Fibroblast of skin of right quadriceps (primary cell): ENCODE data around the gene BRCA1.
"Not testable (repeated sequence)": the region's sequence is repeated elsewhere in the genome, so short reads cannot be mapped to it uniquely, and the experiment has no call there.

ENCODE experiments used
- DNase-seq: peaks from one replicate; pipeline ENCODE4 v3.0.0-alpha.2; 2013

BRCA1 gene

DNA sequence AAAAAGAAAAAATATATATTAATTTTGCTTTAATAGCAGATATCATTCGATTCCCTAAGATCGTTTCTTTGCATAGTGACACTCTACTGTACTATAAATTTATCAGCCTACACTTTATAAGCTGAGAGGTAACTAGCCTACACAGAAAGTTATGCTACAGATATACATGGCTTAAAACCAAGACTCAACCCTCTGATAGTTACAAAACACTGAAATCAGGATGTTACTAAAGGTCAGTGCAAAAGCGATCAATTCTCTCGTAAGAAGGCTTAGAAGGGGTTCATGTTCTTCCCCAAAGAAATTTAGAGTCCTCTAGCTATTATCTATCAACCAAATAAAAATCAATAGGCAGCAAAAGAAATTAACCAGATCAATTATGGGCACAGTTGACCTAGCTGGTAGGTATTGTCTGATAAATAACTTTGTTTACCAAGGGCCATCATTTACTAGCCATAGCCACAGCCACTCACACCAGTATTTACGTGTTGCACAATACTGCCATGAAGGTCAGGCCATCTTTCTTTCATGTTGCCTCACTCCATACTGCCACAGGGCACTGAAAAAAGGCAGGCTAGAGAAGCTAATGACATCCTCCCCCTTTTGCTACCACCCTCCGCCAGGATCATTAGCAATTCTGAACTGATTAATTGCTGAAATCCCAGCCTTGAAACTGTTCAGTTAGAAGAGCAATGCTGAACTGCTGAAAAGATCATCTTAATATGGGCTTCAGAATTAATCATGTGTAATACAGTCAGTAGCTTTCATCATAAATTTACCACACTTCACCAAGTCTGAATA lies 56.4 kb downstream of the BRCA1 start:
- no peak for DNase-seq

DNA sequence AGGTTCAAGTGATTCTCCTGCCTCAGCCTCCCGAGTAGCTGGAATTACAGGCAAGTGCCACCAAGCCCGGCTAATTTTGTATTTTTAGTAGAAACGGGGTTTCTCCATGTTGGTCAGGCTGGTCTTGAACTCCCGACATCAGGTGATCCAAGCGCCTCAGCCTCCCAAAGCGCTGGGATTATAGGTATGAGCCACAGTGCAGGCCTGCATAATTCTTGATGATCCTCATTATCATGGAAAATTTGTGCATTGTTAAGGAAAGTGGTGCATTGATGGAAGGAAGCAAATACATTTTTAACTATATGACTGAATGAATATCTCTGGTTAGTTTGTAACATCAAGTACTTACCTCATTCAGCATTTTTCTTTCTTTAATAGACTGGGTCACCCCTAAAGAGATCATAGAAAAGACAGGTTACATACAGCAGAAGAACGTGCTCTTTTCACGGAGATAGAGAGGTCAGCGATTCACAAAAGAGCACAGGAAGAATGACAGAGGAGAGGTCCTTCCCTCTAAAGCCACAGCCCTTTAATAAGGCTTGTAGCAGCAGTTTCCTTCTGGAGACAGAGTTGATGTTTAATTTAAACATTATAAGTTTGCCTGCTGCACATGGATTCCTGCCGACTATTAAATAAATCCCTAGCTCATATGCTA lies 62.1 kb downstream of the BRCA1 start:
- DNase-seq: no peak

DNA sequence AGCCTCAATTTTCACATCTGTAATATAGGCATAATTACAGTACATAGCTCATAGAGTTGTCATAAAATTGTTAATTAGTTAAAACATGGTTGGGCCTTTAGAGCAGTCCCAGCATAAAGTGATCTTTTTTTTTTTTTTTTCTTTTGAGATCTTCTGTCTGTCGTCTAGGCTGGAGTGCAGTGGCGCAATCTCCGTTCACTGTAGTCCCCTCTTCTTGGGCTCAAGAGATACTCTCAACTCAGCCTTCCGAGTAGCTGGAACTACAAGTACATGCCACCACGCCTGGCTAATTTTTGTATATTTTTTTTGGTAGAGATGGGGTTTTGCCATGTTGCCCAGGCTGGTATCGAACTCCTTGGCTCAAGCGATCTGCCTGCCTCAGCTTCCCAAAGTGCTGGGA lies 69.1 kb downstream of the BRCA1 start:
- DNase-seq: no peak

DNA sequence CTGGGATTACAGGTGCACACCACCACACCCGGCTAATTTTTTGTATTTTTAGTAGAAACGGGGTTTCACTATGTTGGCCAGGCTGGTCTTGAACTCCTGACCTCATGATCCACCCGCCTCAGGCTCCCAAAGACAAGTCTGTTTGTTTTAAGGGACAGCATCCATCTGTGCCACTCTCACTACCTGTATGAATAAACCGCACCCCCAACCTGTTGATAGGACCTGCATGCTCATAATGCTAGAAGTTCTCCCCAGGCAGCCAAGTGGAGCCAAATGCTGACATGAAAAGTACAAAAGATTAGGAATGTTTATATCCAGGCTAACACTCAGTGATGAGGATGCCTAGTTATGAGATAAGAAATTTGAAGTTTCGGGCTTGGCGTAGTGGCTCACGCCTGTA lies 72.2 kb downstream of the BRCA1 start:
- not testable (repeated sequence) for DNase-seq

DNA sequence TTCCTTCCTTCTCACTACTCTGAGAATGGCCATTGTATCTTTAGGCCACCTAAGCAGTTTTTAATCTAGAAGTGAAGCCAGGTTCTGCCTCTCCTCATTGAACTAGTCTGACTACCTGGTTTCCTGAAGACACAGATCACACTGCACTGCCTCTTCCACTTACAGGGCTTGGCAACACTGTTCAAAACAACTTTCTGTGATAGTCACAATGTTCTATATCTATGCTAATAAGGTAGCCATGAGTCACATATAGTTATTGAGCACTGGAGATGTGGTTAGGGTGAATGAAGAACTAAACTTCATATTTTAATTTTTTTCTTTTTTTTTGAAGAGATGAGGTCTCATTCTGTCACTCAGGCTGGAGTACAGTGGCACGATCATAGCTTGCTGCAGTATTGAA lies 73.2 kb downstream of the BRCA1 start:
- no peak for DNase-seq

DNA sequence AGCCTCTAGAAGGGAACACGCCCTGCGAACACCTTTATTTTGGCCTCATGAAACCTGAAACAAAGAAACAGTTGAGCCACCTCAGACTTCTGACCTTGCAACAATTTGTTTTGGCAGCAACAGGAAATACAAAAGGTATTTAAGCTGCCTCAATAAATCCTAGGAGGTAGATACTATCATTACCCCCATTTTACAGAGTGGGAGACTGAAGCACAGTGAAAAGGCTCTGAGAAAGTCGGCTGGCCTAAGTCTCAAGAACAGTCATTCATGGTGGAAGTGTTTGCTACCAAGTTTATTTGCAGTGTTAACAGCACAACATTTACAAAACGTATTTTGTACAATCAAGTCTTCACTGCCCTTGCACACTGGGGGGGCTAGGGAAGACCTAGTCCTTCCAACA lies 81.1 kb downstream of the BRCA1 start:
- no peak for DNase-seq

DNA sequence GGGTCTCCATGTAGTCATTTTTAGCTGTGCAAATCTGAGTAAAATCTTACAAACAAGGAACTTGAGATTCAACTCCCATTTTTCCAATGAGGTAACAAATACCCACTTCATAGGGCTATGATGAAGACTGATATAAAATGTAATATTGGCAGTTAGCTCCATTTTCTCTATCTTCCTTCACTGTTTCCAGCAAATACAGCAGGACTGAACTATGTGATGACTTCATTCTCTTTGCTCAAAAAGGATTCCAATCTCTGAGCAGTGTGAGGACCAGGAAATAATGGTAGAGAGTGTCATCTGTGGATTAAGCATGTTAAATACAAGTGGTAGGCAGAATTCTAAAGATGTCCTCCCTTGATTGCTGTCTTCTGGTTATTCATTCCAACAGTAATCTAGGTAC lies 81.9 kb downstream of the BRCA1 start:
- no peak for DNase-seq

DNA sequence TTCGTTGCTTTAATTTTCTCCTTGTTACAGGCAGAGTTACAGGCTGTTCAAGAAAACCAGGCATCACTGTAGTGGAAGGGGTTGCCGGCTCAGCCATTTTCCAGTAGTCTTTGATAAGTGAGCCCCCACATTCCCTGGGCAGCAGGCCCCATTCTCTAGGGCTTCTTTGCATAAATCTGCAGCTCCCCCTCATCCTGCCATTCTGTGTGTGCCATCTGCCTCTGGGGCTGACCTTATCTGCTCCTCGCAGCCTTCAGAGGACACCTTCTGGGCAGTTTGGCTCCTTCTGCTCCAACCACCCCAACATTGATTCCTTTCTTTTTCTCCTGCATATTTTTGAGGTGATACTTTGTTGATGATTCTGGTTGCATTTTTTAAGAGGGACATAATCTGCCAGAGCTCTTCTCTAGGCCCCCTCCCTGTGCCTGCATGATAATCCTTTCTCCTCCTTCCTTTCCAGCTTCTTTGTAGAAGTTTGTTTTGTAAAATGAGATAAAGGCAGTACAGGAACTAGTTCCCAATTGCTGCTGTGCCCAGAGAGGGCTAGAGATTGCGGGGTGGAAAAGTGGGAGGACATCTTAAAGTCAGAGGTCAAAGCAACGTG lies 83.0 kb downstream of the BRCA1 start:
- no peak for DNase-seq

DNA sequence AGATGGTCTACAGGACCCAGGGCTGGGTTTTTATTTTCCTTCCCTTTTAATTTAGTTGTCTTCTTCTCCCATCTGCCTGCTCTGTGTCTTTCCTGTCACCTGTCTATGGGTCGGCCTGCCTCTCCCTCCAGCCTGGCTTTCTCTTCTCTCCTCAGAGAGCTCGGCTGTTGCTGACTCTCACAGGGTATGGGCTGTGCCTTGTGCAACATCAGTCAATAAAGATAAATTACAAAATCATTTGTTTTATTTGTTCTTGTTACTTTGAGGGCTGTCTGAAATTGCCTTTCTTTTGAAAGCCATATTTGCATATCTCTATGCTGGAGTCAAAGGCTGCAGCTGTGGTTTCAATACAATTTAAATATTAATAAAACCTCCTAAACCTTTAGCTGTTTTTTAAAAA lies 84.5 kb downstream of the BRCA1 start:
- DNase-seq: no peak

DNA sequence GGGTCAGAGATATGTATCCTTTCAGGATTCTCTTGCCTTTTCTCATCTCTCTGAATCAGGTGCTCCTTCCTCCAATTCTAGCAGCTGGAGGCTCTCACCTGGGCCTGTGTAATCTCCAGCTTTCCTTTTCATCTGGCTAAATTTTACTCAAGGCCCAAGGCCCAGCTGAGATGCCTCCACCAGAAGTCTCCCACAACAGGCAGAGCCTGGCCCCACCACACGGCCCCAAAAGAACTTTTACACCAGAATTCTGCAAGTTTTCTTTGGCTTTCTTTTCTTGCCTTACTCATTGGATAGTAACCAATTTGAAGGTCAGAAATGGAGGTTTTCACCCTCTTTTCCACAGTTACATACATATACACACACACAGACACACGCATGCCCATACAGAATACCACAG lies 85.5 kb downstream of the BRCA1 start:
- DNase-seq: no peak

DNA sequence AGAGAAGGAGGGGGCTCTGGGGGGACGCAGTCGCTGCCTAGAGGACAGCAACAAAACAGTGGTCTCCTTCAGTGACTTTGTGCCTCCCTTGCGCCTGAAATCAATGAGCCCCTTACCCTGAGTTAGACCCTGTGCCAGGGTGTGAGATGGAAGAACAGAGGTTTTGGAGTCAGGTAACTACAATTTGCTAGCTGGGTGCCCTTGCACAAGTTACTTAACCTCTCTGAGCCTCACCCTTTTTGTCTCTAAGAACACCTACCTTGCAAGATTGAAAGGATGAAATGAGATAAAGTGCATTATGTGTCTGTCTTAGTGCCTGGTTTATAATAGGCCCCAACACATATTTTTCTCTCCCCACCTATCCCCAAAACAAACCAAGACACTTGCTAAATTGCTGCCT lies 90.3 kb downstream of the BRCA1 start:
- no peak for DNase-seq

DNA sequence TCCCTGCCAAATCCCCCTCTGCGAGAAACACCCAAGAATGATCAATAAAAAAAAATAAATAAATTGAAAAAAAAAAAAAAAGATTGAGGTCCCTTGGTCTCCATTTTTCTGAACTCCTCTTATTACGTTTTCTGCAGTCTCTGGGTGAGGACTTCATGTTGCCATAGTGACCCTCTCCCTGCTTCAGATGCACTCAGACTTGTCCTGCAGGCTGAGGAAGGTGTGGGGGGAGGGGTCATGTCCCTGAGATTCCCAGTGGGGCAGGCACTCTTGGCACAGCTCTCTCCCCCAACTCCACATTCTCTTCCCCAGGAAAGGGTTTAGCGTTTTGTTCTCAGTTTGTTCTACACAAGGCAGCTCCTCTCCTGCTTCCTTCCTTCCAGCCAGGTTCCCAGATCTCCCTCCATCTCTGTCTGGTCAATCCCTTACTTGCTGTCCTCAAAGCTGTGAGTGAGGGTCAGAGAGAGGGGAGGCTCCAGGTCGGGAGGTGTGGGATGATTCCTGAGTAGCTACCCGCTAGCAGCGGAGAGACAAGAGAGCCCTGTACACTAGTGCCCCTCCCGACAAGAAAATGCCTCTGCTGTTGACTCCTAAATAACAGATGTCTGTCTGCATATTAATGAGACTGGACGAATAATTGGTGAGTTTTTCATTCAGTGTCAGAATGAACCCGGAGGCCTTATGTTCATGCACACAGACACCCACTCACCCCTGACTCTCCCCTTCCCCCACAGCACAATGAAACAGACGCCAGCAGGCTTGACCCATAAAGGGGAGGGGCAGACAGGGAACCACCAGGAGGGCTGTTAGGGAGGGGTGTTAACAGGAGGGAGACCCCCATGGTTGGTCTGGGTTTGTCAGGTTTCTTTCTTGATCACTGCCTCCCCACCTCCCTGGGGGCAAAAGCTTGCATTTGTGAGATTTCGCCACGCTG lies 90.9 kb downstream of the BRCA1 start:
- no peak for DNase-seq

DNA sequence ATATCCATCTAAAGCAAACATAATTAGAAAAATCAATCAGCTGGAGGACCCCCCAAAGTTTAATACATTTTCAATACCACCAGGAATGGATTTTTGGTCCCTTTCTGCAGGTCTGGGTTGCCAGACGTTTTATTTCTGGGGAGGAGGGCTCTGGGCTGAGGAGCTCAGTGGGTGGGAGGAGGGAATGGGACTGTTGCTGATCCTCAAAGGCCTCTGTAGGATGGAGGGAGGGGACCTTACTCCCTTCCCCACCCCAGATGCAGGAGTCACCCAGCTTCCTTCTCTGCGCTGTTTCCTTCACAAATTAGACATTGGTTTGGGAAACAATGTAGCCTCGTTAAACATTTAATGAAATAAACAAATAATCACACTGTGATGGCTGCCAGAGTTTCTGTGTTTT lies 93.5 kb downstream of the BRCA1 start:
- no peak for DNase-seq

DNA sequence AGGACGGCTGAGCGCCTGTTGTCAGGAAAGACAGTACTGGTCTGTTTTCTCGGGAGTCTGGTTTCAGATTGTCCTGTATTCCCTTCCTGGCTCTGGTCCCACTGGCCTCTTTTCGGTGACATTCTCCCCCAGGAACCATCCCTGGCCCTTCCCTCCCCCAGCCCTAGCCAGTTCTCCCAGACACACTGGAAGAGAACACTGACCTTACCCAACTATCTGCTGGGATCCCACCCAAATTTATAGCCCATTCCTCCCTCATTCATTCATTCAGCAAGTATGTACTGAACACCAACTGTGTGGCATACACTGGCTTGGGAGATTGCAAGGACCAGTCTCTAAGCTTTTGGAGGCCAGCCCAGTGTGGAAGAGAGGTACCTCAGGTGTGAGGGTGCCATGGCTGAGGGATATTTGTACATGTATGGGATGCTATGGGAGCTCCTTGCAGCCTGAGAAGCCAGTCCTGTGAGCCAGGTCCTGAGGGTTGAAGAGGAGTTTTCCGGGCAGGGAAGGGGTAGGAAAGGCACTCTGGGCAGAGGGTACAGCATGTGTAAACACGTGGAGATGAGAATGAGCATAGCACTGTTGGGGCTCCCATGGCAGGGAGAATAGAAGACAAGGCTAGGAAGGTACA lies 94.9 kb downstream of the BRCA1 start:
- no peak for DNase-seq

DNA sequence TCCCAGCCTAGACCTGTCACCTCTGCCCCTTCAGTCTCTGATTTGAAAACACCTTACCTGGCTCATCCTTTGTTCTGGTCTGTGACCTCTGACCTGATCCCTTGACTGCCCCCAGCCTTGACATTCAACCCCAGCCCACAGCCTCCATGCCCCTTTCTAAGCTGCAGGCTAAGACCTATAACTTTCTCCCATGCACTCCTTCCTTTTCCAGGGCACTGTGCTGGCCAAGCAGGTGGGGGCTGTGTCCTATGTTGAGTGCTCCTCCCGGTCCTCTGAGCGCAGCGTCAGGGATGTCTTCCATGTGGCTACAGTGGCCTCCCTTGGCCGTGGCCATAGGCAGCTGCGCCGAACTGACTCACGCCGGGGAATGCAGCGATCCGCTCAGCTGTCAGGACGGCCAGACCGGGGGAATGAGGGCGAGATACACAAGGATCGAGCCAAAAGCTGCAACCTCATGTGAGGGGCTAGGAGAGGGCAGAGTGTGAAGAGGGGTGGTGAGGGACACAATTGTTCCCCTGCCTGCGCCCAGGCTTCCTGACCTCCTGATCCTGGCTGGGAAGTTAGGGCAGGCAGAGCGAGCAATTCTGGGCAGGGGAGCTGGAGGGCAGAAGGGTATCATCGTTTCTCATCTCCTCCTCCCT lies 96.8 kb downstream of the BRCA1 start:
- no peak for DNase-seq

DNA sequence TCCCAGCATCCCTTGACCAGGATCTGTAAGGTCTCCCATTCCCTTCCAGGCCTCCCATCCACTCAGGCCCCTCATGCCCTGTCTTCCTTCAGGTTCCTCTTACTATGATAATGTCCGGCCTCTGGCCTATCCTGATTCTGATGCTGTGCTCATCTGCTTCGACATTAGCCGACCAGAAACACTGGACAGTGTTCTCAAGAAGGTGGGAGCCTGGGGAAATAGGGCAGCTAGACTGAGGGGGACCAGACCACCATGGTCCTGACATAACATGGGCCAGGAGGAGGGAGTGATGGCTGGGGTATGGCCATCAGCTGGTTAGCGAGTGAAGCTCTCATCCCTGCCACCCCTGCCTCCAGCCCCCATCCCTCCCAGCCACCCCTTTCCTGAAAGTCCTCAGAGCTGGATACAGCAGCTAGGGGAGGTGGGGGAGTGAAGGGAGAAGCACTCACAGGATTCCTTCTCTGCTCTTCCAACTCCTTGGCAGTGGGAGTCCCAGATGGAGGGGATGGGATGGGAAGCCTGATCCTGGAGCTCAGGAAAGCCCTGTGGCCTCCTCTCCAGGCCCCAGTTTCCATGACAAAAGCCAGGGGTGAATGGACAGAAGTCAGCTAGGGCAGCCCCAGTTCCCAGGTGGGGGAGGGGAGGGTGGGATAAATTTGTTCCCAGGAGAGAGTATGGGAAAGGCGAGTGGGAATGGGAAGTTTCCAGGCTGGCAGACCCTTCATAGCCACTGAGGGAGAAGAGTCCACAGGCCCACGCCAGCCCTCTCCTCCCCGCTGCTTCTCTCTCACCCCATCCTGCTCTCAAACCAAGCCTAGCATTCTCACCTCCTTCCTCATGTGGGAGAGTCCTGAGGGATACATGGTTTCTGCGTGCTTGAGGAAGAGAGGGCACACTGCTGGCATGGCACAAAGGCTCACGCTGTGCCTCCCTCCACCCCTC lies 97.8 kb downstream of the BRCA1 start:
- no peak for DNase-seq

DNA sequence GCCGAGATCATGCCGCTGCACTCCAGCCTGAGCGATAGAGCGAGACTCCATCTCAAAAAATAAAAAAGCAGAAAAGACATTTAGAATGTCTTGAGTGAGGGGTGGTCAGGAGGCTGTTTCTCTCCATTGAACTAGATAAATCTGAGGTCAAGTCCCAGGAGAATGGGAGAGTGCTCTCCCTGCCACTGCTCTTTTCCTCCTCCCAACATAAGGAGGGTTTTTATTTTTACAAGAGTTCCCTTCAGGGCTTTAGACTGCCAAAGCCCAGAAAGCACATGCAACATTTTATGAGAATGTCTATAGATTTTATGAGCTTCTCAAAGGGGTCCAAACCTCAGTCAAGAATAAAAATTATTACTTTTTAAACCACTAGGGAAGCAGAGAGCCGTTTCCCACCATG lies 98.6 kb downstream of the BRCA1 start:
- no peak for DNase-seq

DNA sequence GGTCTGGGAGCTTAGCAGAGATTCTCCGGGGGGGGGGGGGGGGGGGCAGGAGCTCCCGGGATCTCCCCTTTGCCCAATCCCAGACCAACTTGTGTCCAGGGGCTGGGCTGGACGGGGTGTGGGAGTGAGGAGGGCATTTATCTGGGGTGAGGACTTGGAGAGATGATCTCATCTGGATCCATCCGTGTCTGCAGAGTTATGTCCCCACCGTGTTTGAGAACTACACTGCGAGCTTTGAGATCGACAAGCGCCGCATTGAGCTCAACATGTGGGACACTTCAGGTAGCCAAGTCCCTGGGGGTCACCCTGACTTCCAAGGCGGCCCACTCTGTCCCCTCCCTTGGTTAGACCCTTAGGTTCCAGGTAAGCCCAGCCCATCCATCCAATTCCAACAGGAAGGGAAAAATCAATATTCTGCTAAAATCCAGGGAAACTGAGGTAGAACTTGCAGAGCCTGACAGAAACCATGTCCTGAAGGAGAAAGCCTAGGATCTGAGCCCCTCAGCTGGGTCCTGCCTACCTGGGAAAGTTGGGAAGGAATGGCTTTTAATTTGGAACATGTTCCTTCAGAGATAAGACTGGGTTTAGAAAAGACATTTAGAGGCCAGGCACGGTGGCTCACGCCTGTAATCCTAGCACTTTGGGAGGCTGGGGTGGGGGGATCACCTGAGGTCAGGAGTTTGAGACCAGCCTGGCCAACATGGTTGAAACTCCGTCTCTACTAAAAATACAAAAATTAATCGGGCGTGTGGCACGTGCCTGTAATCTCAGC lies 99.2 kb downstream of the BRCA1 start:
- DNase-seq: no peak

DNA sequence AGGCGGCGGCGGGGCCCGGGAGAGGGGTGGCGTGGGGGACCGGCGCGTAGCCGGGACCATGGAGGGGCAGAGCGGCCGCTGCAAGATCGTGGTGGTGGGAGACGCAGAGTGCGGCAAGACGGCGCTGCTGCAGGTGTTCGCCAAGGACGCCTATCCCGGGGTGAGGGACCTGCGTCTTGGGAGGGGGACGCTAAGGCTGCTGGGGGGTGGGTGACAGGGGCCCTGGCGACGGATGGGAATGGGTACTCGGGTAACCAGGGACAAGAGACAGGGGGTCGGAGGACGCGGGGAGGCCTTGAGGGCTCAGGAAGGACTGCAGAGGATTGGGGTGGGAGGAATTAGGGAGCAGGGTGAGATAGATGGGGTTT lies 99.9 kb downstream of the BRCA1 start:
- DNase-seq: no peak
